Erythroblast (primary cell): ENCODE results near the gene SFXN1.
"Not testable (repeated sequence)": the region's sequence is repeated elsewhere in the genome, so short reads cannot be mapped to it uniquely, and the experiment has no call there.

Source experiments
- DNase-seq, 2 experiments: peaks; one replicate each; lab custom pipeline; 2025; lab: John Stamatoyannopoulos, UW
- GATA1 ChIP-seq: IDR thresholded peaks from 2 replicates; pipeline ENCODE4 v1.6.1; 2011; ENCODE audit warnings: low read depth, mild to moderate bottlenecking, control low read depth, low read length, moderate library complexity
- POLR2A ChIP-seq: IDR thresholded peaks from 2 replicates; pipeline ENCODE4 v1.6.1; 2011; ENCODE audit warnings: mild to moderate bottlenecking, low read length

SFXN1 gene

GRCh38 chr5:175523292-175523691, 44.9 kb downstream of the SFXN1 start:
- no peak for DNase-seq
- no peak for TF ChIP-seq POLR2A

DNA sequence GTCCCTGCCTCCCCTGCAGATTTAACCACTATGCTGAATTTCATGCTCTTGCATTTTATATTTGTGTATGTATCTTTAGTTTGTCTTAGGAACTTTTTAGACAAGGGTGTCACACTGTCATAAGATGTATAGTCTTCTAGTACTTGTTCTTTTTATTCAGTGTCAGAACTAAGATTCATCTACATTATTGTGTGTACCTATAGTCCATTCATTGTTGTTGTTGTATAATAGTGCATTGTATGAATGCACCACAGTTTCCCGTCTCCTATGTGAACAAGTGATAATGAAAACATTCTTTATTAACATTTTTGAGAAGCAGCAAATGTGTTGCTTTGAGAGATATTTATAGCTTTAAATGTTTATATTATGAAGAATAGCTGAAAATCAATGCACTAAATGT, 45.9 kb downstream of the SFXN1 start:
- DNase-seq = no peak
- TF ChIP-seq GATA1 (no peak), POLR2A (no peak)

GRCh38 chr5:175526691-175527090, 48.3 kb downstream of the SFXN1 start:
- DNase-seq = no peak
- TF ChIP-seq POLR2A (no peak), GATA1 (no peak)

DNA sequence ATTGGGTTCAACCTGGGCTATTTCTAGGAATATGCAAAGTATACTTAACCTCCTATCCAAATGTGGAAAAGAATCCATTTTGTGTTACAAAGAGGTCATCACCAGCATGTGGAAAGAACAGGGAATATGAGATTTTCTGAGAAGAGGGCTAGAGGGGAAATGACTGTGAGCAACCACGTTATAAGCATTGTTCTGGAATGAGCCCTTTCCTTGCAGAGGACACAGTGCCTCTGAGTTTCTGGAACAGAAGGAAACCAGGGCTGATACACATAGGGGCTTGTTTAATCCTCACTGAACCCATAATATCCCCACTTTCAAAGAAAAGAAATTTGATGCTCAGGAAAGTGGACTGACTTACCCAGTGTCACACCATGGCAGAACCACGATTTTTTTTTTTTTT, 53.0 kb downstream of the SFXN1 start:
- DNase-seq = no peak
- TF ChIP-seq GATA1 (no peak), POLR2A (no peak)

- DNase-seq = peak; percentile 77 to 81
- TF ChIP-seq POLR2A (no peak), GATA1 (no peak)
Observed at GRCh38 chr5:175534070-175534932, 55.9 kb downstream of the SFXN1 start.

- DNase-seq = not testable (repeated sequence)
Observed at GRCh38 chr5:175535331-175535730, 57.0 kb downstream of the SFXN1 start.

DNA sequence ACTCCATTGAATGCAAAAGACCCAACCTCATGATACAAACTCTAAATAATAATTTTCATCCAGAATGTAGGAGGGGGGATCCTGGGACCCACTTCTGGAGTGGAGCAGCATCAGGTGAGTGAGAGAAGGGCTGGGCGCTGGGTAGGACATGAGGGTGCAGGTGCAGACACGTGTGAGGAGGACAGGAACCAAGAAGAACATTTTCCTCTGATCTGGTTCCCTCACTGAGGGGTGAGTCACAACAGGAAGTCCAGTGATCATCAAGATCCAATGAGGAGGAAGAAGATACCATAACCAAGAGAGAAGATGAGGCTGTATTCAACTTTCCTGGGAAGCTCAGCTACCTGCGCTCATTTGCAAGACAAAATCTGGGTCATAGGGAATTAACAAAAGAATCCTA, 57.4 kb downstream of the SFXN1 start:
- no peak for DNase-seq
- TF ChIP-seq GATA1 (no peak), POLR2A (no peak)

- TF ChIP-seq GATA1 (no peak), POLR2A (no peak)
- DNase-seq = no peak
Observed at GRCh38 chr5:175538576-175538975, 60.2 kb downstream of the SFXN1 start.

- no peak for DNase-seq
- TF ChIP-seq POLR2A = no peak
- TF ChIP-seq GATA1 = no peak
Observed at GRCh38 chr5:175539936-175540335, 61.6 kb downstream of the SFXN1 start.

- DNase-seq = no peak
- TF ChIP-seq POLR2A (no peak), GATA1 (no peak)
Observed at GRCh38 chr5:175541264-175541663, 62.9 kb downstream of the SFXN1 start.

- no peak for TF ChIP-seq GATA1
- TF ChIP-seq POLR2A = no peak
- DNase-seq = no peak
Observed at GRCh38 chr5:175542232-175542965, 64.0 kb downstream of the SFXN1 start.

GRCh38 chr5:175542966-175543235, 64.5 kb downstream of the SFXN1 start:
- no peak for DNase-seq
- TF ChIP-seq POLR2A = no peak
- no peak for TF ChIP-seq GATA1

DNA sequence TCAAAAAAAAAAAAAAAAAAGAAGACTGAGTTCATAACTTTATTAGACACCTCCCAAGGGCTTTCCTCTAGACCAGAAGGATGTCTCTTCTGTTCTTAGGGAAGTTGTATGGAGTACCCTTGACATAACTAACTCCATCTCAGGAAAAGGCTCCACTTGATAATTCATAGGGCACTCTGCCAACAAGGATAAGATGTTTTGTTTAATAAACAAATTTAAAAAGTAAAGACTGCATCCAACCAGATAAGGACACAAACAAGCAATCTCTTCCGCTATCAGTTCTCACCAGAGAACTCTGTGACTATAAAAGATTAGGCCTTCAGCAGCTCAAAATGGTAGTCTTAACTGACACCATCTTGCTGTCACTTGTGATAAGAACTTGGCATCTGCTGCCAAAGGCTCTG, 65.8 kb downstream of the SFXN1 start:
- TF ChIP-seq POLR2A (no peak), GATA1 (no peak)
- peak; percentile 60 to 91 for DNase-seq

GRCh38 chr5:175544586-175544985, 66.2 kb downstream of the SFXN1 start:
- no peak for TF ChIP-seq GATA1
- no peak for TF ChIP-seq POLR2A
- no peak for DNase-seq

DNA sequence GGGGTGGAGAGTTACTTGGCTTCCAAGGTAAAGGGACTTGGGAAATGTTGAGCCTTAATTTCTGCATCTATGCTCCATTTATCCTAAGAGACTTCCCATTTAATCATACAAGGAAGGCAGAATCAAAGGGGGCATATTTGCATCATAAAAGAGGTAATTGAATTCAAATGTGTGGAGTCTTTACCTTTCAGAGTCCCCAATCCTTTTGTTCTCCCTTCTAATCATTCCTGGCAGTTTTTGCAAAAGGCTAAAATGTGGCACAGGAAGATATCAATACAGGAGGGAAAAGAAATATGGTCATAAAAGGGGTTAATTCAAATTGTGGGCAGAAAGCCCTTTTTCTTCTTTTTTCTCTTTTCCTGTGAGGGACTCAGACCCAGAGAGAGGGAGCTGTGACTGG, 69.5 kb downstream of the SFXN1 start:
- TF ChIP-seq POLR2A (no peak), GATA1 (no peak)
- no peak for DNase-seq
